HG03354 (cell line): Measurements from ENCODE around the gene C2CD4C.
"Not testable (repeated sequence)": the region's sequence is repeated elsewhere in the genome, so short reads cannot be mapped to it uniquely, and the experiment has no call there.

Experiments
- ATAC-seq: cut with Tn5 transposase; IDR thresholded peaks from one replicate; pipeline ENCODE4 v1.9.1; 2021; ENCODE audit warnings: mild to moderate bottlenecking; ENCODE audit not compliant: unreplicated experiment, poor library complexity, severe bottlenecking

Gene C2CD4C

GRCh38 chr19:371501-372168 is 37.3 kb downstream of the C2CD4C start:
- no peak for ATAC-seq

GRCh38 chr19:370641-371330 is 38.2 kb downstream of the C2CD4C start:
- no peak for ATAC-seq

GRCh38 chr19:369876-370275 is 39.1 kb downstream of the C2CD4C start:
- no peak for ATAC-seq

- ATAC-seq, result no peak
Observed at GRCh38 chr19:369256-369655, 39.7 kb downstream of the C2CD4C start.

- ATAC-seq, result no peak
Observed at GRCh38 chr19:368630-369024, 40.3 kb downstream of the C2CD4C start.

GRCh38 chr19:367963-368629 is 40.9 kb downstream of the C2CD4C start:
- ATAC-seq, result no peak

GRCh38 chr19:367561-367960 is 41.4 kb downstream of the C2CD4C start:
- no peak for ATAC-seq

GRCh38 chr19:366951-367350 is 42.0 kb downstream of the C2CD4C start:
- no peak for ATAC-seq

GRCh38 chr19:366205-366783 is 42.7 kb downstream of the C2CD4C start:
- no peak for ATAC-seq

GRCh38 chr19:364496-365287 is 44.3 kb downstream of the C2CD4C start:
- ATAC-seq, result no peak

- no peak for ATAC-seq
Observed at GRCh38 chr19:362683-363082, 46.3 kb downstream of the C2CD4C start.

GRCh38 chr19:362154-362553 is 46.8 kb downstream of the C2CD4C start:
- ATAC-seq, result no peak

GRCh38 chr19:359653-359925 is 49.4 kb downstream of the C2CD4C start:
- no peak for ATAC-seq

- ATAC-seq, result not testable (repeated sequence)
Observed at GRCh38 chr19:355536-355935, 53.4 kb downstream of the C2CD4C start.
